Stimulated activated naive CD4-positive, alpha-beta T cell treated with Interleukin-2 at 50 U/mL for 16 hours (primary cell): ENCODE results near the gene PLXNB1.
"Not testable (repeated sequence)": the region's sequence is repeated elsewhere in the genome, so short reads cannot be mapped to it uniquely, and the experiment has no call there.

Source experiments
- DNase-seq: peaks from one replicate; lab custom pipeline; 2025; lab: John Stamatoyannopoulos, UW

The PLXNB1 gene, protein sequence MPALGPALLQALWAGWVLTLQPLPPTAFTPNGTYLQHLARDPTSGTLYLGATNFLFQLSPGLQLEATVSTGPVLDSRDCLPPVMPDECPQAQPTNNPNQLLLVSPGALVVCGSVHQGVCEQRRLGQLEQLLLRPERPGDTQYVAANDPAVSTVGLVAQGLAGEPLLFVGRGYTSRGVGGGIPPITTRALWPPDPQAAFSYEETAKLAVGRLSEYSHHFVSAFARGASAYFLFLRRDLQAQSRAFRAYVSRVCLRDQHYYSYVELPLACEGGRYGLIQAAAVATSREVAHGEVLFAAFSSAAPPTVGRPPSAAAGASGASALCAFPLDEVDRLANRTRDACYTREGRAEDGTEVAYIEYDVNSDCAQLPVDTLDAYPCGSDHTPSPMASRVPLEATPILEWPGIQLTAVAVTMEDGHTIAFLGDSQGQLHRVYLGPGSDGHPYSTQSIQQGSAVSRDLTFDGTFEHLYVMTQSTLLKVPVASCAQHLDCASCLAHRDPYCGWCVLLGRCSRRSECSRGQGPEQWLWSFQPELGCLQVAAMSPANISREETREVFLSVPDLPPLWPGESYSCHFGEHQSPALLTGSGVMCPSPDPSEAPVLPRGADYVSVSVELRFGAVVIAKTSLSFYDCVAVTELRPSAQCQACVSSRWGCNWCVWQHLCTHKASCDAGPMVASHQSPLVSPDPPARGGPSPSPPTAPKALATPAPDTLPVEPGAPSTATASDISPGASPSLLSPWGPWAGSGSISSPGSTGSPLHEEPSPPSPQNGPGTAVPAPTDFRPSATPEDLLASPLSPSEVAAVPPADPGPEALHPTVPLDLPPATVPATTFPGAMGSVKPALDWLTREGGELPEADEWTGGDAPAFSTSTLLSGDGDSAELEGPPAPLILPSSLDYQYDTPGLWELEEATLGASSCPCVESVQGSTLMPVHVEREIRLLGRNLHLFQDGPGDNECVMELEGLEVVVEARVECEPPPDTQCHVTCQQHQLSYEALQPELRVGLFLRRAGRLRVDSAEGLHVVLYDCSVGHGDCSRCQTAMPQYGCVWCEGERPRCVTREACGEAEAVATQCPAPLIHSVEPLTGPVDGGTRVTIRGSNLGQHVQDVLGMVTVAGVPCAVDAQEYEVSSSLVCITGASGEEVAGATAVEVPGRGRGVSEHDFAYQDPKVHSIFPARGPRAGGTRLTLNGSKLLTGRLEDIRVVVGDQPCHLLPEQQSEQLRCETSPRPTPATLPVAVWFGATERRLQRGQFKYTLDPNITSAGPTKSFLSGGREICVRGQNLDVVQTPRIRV (N-terminal part only)

DNA sequence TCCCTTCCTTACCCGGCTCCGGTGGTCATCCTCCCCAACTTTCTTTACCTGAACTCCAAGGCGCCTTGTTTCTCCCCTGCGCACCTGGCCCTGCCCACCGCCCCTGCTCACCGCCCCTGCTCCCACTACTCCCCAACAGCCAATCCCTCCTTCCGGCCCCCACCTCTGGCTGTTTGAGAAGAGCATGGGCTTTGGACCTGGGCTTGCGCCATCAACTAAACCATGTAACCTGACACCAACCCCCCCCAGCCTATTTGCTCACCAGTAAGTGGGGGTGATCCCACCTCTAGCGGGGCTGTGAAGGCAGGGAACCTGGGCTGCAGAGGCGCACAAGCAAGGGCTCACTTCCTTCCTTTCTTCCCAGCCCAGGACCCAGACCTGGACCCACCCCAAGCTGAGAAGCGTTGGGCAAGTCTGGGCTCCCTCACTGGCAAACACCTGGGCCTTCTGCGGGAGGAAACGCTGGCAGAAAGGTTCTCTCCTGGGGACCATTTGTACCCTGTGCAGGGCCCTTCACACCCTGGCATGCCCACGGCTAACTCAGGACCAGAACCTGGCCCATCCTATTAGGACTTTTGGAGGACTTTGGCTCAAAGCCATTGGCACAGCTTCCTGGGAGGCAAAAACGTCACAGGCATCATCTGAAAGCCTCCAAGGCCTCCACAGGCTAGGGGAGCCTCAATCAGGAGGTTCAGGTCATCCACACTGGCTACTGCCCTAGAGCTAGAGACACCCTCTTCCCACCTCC, at the start of gene PLXNB1:
TSS of gene PLXNB1 (minus strand) at position 127 of the 748 bp plus-strand sequence. CDS start 5,475 bp downstream, outside the sequence.
- no peak for DNase-seq

DNA sequence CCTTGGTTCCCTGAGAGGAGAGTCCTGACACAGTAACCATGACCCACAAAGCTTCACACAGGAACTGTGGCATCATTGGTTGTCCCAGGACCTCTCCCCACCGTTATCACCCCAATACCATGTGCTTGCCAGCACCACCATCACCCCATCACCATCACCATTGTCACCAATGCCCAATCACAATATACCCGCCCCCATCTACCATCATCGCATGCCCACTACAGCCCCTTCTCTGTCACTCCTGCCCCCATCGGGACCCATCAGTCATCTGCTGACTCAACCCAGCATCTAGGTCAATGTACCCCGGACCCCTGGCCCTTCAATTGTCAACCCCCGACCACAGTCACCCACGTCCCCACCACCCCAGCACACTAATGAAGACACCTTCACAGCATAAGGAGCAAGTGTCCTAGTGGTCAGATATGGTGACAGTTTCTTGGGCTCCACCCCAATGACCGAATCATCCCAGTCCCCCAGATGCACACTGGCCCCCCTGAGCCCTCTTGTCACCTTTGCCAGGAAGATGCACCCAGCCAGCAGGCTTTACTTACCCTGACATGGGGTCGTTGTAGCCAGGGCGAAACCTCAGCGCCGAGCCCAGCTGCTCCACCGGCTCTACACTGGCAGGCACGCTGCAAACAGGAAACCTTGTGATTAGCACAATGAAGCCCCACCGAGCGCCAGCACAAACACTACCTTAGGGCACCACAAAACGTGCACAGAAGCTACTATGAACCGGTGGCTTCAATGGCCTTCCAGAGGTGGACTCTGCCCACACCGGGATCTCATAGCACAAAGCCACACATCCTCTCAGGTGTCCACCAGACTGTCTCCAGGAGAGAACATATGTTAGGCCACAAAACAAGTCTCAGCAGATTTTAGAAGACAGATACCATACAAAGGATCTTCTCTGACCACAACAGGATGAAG, 49.0 kb upstream of the PLXNB1 start:
- DNase-seq, result peak; percentile 51

DNA sequence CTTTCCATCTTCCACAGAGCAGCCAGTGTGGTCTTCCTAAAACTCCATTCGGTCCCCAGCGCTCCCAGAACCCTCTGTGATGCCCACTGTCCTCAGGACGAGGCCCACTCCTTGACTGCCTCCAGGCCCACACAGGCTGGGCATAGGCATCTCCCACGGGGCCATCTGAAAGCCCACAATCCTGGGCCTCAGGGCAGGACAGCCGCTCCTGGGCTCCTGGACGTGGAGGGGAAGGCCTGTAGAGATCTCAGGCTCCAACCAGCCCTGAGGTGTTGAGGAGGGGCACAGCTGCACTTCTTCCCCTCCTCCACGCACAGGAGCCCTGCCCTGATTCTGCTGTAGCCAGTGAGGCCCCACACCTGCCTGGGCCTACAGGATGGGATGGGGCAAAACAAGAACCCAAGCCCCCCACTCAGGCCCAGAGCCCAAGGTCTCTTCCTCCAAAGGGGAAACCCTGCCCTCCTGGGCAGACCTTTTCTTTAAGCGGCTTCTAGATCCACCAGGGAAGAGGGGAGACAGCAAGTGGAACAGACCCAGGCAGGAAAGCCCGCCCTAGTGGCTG, 48.2 kb upstream of the PLXNB1 start:
- DNase-seq, result no peak

DNA sequence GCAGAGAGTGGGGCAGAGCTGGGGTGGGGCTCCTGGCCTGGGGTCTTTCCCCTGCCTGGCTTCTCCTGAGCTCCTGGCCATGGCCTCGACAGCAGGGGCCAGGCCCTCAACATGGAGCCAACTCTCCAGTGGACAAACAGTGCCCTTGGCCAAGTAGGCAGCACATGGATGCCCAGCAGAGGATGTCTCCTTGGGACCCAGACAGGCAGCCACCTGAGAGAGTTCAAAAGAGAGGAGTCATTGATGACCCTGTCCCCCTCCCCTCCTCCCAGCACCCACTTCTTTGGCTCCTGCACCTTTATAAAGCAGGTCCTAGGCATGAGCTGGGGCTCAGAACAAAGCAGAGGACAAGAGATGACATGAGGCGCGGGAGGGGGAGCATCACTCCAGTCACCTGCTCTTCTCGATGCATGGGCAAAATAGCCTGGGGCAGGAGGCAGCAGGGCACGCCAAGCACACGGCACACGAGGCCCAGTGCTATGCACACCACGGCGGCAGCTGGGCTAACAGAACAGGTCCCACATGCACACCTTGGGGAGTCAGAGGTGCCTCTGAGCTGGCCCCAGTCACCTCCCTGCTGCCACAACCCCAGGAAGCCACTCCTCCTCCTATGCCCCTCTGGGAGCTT, 46.7 kb upstream of the PLXNB1 start:
- no peak for DNase-seq

DNA sequence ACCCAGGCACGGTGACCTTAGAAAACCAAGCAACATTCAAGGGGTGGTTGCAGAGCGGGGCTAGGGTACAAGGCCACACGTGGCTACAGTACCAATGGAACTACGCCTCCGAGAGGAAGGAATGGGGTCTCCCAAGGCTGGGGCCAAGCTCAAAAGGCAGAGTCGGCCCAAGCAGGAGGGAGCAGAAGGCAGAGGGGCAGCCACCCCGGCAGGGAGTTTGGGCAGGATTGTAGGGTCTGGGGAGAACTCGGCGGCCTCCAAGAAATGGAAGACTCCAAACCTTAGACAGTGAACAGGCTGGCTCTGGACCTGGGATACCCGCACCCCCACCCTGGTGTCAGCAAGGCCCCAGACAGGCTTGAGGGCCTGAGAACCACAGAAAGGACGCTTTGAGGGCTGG, 45.3 kb upstream of the PLXNB1 start:
- DNase-seq, result no peak

DNA sequence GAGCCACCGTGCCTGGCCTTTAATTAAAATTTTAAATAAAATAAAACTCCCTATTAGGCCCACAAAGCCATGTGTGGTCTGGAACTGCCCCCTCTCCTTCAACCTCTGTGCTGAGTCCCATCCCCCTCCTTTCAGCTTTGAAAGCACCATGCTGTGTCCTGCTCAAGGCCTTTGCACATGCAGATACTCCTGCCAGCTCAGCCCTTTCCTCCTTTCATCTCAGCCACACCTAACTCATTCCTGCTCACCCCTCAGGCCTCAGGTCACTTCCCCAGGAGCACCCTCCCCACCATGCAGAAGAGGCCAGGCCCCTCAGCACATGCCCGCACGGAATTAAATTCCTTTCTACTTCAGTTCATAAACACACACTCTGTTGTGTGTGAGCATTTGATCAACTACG, 44.7 kb upstream of the PLXNB1 start:
- DNase-seq, result no peak

DNA sequence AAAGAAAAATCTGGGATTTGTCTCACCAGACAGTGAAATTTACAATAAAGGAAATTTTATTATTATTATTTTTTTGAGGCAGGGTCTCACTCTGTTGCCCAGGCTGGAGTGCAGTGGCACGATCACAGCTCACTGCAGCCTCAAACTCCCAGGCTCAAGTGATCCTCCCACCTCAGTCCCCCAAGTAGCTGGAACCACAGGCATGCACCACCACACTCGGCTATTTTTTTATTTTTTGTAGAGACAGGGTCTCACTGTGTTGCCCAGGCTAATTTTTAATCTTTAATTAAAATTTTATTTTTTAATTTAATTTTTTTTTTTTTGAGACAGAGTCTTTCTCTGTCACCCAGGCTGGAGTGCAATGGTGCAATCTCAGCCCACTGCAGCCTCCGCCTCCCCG, 44.1 kb upstream of the PLXNB1 start:
- DNase-seq, result not testable (repeated sequence)

DNA sequence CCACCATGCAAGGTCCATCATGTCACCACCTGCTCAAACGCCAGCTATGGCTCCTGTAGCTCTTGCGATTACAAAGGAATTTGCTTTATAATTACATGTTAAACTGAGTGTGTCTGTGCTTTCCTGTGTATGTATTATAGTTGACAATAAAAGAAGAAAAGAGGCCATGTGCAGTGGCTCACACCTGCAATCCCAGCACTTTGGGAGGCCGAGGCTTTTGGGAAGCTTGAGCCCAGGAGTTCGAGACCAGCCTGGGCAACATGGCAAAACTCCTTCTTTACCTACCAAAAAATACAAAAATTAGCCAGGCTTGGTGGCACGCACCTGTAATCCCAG, 43.7 kb upstream of the PLXNB1 start:
- DNase-seq, result no peak

DNA sequence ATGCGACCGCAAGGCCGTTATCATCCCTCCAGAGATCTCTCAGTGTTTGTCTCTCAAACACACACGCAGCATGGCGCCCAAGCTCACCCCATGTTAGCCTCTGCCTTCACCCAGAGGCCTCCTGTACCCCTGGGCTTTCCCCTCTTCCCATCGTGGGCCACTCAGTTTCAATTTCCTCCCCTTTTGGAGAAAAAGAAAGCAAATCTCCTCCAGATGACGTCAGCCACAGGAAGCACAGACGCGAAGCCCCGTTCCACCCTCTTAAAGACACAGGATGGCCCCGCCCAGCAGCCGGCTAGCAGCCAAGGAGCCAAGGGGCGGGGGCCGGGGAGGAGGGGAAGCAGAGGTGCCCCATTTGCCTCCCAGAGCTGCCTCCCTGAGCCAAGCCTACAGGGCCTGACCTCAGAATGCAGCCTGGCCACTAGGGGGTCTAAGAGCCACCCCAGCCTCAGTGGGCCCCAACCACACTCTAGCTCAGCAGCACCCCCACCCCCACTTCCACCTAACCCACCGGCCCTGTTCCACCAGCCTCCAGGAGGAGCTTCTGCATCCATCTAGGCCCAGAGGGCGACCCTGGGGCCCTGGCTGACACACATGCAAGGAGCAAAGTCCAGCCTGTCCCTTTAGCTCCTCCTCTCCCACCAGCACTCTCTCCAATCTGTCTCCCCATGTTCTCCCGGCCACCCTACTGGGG, 43.2 kb upstream of the PLXNB1 start:
- peak; percentile 95 for DNase-seq

DNA sequence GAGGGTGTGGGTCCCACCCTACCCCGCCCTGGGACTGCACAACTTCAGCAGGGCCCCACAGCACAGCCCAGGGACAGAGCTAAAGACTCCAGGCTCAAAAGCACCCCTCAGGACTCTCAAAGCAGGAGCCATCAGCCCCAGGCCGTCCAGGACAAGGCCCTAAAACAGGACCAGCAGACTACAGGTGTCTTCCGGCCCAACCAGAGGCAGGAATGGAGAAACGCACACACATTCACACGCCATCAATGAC, 42.7 kb upstream of the PLXNB1 start:
- no peak for DNase-seq

DNA sequence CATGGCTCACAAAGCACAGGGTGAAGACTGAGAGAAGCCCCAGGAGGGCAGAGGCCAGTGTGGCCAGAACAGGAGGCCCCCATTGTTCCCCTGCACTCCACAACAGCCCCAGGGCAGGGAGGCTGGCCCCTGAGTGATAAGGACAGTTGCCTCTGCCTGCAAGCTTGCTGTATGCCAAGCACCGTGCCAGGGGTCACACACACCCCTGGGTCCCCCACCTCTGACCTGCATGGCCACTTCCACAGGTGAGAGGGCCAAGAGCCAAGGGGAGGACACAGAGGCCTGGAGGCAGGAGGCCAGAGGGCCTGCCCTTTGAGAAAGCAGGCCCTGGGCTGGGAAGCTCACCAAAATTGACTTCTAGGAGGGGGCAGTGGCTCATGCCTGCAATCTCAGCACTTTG, 40.4 kb upstream of the PLXNB1 start:
- DNase-seq, result no peak

DNA sequence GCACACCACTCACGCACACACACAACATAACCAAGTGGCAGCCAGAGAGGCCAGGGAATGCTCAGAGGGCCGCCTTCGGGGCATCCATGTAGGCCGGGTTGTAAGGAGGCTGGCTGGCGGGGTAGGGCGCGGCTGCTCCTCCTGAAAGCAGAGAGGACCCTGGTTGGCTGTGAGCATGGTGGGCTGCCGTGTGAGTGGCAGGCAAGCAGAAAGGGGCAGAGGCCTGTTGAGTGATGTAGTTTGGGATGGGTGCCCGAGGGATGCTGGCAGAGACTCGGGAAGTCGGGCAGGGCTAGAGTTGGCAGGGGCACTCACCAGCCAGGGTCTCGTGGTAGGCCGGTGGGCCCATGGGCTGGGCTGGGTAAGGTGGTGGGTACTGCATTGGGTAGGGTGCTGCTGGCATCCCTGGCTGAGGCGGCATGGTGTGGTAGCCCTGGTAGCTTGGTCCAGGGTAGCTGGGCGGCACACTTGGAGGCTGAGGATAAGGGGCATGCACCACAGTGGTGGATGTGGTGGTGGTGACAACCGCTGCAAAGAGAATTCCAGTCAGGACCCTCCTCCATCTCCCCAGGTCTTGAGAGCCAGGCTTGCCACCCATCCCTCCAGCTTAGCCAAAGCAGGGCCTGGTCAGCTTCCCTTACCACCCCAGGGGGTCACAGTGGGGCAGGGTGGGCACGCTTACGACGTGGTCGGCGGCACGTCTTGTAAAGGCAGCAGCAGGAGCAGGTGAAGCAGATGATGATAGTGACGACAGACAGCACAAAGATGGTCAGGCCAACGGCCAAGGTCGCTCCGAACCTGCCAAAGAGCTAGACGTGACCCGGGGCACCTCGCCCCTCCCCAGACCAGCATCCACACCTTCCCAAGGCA, 39.4 kb upstream of the PLXNB1 start:
- DNase-seq, result no peak

DNA sequence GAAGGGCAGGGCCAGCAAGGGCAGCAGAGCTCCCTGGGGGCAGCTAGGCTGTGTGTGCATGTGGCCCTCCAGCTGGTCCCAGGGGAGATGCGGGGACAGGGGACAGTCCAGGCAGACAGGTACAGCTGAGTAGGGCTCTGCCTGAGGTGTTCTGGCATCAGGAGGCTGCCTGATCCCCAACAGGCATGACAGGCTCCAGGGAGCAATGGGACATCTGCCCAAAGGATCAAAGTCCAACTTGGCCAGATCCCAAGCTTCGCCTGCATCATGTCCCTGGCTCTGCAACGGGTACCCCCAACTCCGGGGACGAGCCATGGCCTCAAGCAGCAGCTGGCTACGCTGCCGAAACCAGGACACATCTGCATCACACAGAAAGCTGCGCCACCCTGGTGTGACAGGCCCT, 38.4 kb upstream of the PLXNB1 start:
- no peak for DNase-seq

DNA sequence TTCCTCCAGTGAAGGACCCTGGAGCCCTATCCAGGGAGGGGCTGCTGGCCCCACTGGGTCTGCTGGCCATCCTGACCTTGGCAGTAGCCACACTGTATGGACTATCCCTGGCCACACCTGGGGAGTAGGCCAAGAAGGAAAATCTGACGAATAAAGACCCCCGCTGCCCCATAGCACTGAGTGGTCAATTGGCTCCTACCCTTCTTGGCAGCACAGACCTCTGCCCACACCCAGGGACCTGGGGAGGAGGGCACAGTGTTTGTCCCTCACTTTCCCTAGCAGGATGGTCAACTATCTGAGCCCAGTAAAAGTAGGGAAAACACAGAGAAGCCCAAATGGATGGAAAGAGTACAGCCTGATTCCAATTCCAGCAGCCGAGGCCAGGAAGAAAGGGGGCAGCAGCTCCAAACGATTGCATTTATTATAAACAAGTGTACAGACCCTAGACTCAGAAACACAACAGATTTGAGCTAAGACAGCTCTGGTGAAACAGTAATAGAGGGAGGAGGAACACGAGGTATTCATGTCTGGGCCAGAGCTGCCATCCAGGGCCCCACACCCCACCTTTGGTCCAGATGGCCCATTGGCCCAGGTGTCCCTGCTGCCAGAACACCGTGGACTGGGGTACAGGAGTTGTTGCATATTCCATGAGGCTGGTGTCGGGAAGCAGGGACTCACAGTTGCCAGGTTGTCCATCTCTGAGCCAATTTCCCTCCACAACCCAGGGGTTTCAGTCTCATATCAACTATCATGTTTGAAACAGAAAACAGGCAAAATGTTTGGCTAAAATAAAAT, 37.8 kb upstream of the PLXNB1 start:
- no peak for DNase-seq

DNA sequence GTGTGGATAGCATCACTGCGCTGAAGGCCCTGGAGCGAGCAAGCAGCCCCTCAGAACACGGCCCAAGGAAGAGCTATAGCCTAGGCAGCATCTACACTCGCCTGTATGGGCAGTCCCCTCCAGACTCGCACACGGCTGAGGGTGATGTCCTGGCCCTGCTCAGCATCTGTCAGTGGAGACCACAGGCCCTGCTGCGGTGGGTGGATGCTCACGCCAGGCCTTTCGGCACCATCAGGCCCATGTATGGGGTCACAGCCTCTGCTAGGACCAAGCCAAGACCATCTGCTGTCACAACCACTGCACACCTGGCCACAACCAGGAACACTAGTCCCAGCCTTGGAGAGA, 37.2 kb upstream of the PLXNB1 start:
- DNase-seq, result no peak

DNA sequence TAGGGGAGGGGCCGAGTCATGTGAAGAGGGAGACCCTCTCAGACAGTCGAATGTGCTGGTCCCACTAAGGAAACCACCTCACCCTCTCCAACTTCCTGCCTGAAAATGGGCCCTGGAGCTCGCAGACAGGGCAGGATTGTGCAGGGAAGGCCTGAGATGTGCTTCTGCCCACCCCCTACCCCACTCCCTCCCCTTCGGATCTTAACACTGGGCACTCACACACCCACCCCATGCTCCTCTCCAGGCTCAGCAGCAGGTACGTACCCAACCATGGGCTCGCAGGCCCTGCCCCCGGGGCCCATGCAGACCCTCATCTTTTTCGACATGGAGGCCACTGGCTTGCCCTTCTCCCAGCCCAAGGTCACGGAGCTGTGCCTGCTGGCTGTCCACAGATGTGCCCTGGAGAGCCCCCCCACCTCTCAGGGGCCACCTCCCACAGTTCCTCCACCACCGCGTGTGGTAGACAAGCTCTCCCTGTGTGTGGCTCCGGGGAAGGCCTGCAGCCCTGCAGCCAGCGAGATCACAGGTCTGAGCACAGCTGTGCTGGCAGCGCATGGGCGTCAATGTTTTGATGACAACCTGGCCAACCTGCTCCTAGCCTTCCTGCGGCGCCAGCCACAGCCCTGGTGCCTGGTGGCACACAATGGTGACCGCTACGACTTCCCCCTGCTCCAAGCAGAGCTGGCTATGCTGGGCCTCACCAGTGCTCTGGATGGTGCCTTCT, 36.7 kb upstream of the PLXNB1 start:
- peak; percentile 24 for DNase-seq
